ENCODE data around the gene CTNND2. TPM values are rescaled to one million over a fixed set of nuclear protein-coding genes. Genes with fewer than 3 reads are reported as not detected.

Gene CTNND2
- total and polyA plus RNA-seq, 4 donors = 0.05 to 0.50 (median 0.27) TPM

GRCh38 chr5:11301171-11301570, 603.1 kb downstream of the CTNND2 start:
- TF ChIP-seq YY1 (IDR thresholded peaks at IDR 0.05) (no peak), HNF4A (conservative IDR thresholded peaks at IDR 0.05) (no peak), GABPA (IDR thresholded peaks at IDR 0.05 in 1 of 2, conservative IDR thresholded peaks at IDR 0.05 in 1 of 2) (no peak), FOXA1 (IDR thresholded peaks at IDR 0.05) (no peak), RAD21 (IDR thresholded peaks at IDR 0.05) (no peak), MAX (IDR thresholded peaks at IDR 0.05) (no peak), JUND (IDR thresholded peaks at IDR 0.05) (no peak), ATF3 (IDR thresholded peaks at IDR 0.05) (no peak), NR2F2 (IDR thresholded peaks at IDR 0.05) (no peak), CTCF (IDR thresholded peaks at IDR 0.05; ENCODE audit: low read depth, low read length, missing input control) (no peak), SP1 (IDR thresholded peaks at IDR 0.05) (no peak)
- TF ChIP-seq, protein P1, sequence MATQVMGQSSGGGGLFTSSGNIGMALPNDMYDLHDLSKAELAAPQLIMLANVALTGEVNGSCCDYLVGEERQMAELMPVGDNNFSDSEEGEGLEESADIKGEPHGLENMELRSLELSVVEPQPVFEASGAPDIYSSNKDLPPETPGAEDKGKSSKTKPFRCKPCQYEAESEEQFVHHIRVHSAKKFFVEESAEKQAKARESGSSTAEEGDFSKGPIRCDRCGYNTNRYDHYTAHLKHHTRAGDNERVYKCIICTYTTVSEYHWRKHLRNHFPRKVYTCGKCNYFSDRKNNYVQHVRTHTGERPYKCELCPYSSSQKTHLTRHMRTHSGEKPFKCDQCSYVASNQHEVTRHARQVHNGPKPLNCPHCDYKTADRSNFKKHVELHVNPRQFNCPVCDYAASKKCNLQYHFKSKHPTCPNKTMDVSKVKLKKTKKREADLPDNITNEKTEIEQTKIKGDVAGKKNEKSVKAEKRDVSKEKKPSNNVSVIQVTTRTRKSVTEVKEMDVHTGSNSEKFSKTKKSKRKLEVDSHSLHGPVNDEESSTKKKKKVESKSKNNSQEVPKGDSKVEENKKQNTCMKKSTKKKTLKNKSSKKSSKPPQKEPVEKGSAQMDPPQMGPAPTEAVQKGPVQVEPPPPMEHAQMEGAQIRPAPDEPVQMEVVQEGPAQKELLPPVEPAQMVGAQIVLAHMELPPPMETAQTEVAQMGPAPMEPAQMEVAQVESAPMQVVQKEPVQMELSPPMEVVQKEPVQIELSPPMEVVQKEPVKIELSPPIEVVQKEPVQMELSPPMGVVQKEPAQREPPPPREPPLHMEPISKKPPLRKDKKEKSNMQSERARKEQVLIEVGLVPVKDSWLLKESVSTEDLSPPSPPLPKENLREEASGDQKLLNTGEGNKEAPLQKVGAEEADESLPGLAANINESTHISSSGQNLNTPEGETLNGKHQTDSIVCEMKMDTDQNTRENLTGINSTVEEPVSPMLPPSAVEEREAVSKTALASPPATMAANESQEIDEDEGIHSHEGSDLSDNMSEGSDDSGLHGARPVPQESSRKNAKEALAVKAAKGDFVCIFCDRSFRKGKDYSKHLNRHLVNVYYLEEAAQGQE (IDR thresholded peaks at IDR 0.05) = no peak
- Histone ChIP-seq H3K4me3 (ENCODE audit: low read depth in 1 of 3, low read length in 3 of 3) (no peak overlapping the region), H3K4me1 (ENCODE audit: control insufficient read depth in 4 of 4, insufficient read depth in 4 of 4, low read length in 3 of 4) (no peaks in the 10 kb centered on the region), H3K9ac (ENCODE audit: low read depth in 1 of 2, low read length in 2 of 2) (no peak overlapping the region), H3K27me3 (ENCODE audit: control insufficient read depth in 4 of 4, insufficient read depth in 4 of 4, low read length in 3 of 4) (no peaks in the 10 kb centered on the region), H3K9me3 (ENCODE audit: control insufficient read depth in 4 of 4, low read length in 3 of 4) (no peaks in the 10 kb centered on the region), H3K27ac (ENCODE audit: low read depth in 1 of 2, low read length in 2 of 2) (no peak overlapping the region), H3K36me3 (ENCODE audit: control insufficient read depth in 4 of 4, insufficient read depth in 3 of 4, low read depth in 1 of 4, low read length in 3 of 4) (no peaks in the 10 kb centered on the region)
- WGBS = 87% methylated on average over 9 of the region's 9 CpGs
- DNase-seq (ENCODE audit: low spot score) = no peak

GRCh38 chr5:11300736-11301135, 603.5 kb downstream of the CTNND2 start:
- TF ChIP-seq SP1 (IDR thresholded peaks at IDR 0.05) (no peak), RXRA (IDR thresholded peaks at IDR 0.05) (no peak), TAF1 (conservative IDR thresholded peaks at IDR 0.05) (no peak), MAX (IDR thresholded peaks at IDR 0.05) (no peak), HNF4A (conservative IDR thresholded peaks at IDR 0.05) (no peak), EGR1 (IDR thresholded peaks at IDR 0.05; ENCODE audit: low read depth in 2 of 2) (no peak), YY1 (IDR thresholded peaks at IDR 0.05) (no peak), JUND (IDR thresholded peaks at IDR 0.05) (no peak), GABPA (IDR thresholded peaks at IDR 0.05 in 1 of 2, conservative IDR thresholded peaks at IDR 0.05 in 1 of 2) (no peak)
- TF ChIP-seq, protein P2, sequence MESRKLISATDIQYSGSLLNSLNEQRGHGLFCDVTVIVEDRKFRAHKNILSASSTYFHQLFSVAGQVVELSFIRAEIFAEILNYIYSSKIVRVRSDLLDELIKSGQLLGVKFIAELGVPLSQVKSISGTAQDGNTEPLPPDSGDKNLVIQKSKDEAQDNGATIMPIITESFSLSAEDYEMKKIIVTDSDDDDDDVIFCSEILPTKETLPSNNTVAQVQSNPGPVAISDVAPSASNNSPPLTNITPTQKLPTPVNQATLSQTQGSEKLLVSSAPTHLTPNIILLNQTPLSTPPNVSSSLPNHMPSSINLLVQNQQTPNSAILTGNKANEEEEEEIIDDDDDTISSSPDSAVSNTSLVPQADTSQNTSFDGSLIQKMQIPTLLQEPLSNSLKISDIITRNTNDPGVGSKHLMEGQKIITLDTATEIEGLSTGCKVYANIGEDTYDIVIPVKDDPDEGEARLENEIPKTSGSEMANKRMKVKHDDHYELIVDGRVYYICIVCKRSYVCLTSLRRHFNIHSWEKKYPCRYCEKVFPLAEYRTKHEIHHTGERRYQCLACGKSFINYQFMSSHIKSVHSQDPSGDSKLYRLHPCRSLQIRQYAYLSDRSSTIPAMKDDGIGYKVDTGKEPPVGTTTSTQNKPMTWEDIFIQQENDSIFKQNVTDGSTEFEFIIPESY (IDR thresholded peaks at IDR 0.05) = no peak
- TF ChIP-seq, protein P1 (IDR thresholded peaks at IDR 0.05) = no peak
- DNase-seq (ENCODE audit: low spot score) = no peak
- no peaks in the 10 kb centered on the region for H3K36me3 ChIP-seq (ENCODE audit: control insufficient read depth in 4 of 4, insufficient read depth in 3 of 4, low read depth in 1 of 4, low read length in 3 of 4)
- no peak overlapping the region for H3K27ac ChIP-seq (ENCODE audit: low read depth in 1 of 2, low read length in 2 of 2)
- no peaks in the 10 kb centered on the region for H3K27me3 ChIP-seq (ENCODE audit: control insufficient read depth in 4 of 4, insufficient read depth in 4 of 4, low read length in 3 of 4)
- 86% methylated on average over 5 of the region's 5 CpGs for WGBS
- no peak overlapping the region for H3K4me3 ChIP-seq (ENCODE audit: low read depth in 1 of 3, low read length in 3 of 3)
- no peaks in the 10 kb centered on the region for H3K9me3 ChIP-seq (ENCODE audit: control insufficient read depth in 4 of 4, low read length in 3 of 4)
- no peaks in the 10 kb centered on the region for H3K4me1 ChIP-seq (ENCODE audit: control insufficient read depth in 4 of 4, insufficient read depth in 4 of 4, low read length in 3 of 4)
- no peak overlapping the region for H3K9ac ChIP-seq (ENCODE audit: low read depth in 1 of 2, low read length in 2 of 2)
